ENCODE data around the gene SYT12.

Gene SYT12

DNA sequence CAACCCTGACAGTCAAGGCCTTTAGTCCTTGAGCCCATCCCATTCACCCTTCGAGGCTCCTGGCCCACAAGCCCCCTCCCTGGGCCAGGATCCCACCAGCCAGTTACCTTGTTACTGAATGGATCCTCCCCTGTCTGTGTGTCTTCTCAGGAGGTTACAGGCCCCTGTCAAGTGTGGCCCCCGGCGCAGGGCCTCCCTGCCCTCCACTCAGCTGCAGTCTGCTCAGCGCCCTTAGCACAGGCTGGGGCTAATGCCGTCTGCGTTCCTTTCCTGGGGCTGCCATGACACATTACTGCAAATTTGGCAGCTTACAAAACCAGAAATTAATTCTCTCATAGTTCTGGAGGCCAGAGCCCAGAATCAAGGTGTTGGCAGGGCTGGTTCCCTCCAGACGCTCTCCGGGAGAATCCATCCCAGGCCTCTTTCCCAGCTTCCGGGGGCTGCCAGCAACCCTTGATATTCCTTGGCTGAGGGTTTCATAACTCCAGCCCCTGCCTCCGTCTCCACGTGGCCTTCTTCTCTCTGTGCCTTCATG, 9.4 kb upstream of the SYT12 start:
- H3K27ac ChIP-seq (ENCODE audit: low read length), result no peak overlapping the region
- H4K20me1 ChIP-seq (ENCODE audit: insufficient read depth, low read length), result no peaks in the 10 kb centered on the region
- H3K4me3 ChIP-seq (ENCODE audit: low read depth in 1 of 2, low read length in 2 of 2), result no peak overlapping the region
- H3K9me3 ChIP-seq (ENCODE audit: insufficient read depth, low read length, severe bottlenecking), result no peaks in the 10 kb centered on the region
- ATAC-seq (ENCODE audit: insufficient read depth, low read depth) (no peak), DNase-seq (no peak)
- H2AFZ ChIP-seq (ENCODE audit: low read depth, low read length), result no peak overlapping the region
- H3K27me3 ChIP-seq (ENCODE audit: insufficient read depth, low read length, poor library complexity), result no peaks in the 10 kb centered on the region
- TF ChIP-seq, protein P1, sequence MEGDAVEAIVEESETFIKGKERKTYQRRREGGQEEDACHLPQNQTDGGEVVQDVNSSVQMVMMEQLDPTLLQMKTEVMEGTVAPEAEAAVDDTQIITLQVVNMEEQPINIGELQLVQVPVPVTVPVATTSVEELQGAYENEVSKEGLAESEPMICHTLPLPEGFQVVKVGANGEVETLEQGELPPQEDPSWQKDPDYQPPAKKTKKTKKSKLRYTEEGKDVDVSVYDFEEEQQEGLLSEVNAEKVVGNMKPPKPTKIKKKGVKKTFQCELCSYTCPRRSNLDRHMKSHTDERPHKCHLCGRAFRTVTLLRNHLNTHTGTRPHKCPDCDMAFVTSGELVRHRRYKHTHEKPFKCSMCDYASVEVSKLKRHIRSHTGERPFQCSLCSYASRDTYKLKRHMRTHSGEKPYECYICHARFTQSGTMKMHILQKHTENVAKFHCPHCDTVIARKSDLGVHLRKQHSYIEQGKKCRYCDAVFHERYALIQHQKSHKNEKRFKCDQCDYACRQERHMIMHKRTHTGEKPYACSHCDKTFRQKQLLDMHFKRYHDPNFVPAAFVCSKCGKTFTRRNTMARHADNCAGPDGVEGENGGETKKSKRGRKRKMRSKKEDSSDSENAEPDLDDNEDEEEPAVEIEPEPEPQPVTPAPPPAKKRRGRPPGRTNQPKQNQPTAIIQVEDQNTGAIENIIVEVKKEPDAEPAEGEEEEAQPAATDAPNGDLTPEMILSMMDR (IDR thresholded peaks at IDR 0.05; ENCODE audit: borderline replicate concordance, extremely low read depth, low read length, poor library complexity, severe bottlenecking), result no peak
- no peak for TF ChIP-seq EZH2 (IDR thresholded peaks at IDR 0.05; ENCODE audit: borderline replicate concordance, low read depth, low read length, severe bottlenecking)
- H3K4me1 ChIP-seq (ENCODE audit: insufficient read depth, low read length), result no peaks in the 10 kb centered on the region
- no peak overlapping the region for H3K9ac ChIP-seq (ENCODE audit: low read depth, low read length)
- H3K4me2 ChIP-seq (ENCODE audit: insufficient read depth, low read length), result no peak overlapping the region
- no peaks in the 10 kb centered on the region for H3K36me3 ChIP-seq (ENCODE audit: insufficient read depth, low read length)
- H3K79me2 ChIP-seq (ENCODE audit: insufficient read depth, low read length), result no peaks in the 10 kb centered on the region

DNA sequence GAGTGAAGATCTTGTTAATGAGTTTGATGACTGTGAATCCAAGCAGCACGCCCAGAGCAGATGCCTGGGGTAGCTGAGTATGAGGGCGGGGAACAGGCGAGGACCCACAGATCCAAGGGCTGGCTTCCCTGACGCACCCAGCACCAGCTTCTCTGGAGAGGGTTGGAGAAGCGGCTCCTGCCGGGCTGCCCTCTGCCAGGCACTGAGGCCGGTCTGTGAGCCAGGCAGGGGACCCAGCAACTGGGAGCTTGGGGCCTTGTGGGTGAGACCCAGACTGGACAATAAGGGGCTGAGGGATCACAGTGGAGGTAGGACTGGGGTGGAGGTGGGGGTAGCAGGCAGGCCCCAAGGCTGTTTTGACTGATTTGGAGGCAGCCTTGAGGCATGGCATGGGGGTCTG, 8.6 kb upstream of the SYT12 start:
- Histone ChIP-seq H3K36me3 (ENCODE audit: insufficient read depth, low read length) (no peaks in the 10 kb centered on the region), H3K27ac (ENCODE audit: low read length) (no peak overlapping the region), H3K9ac (ENCODE audit: low read depth, low read length) (no peak overlapping the region), H3K9me3 (ENCODE audit: insufficient read depth, low read length, severe bottlenecking) (no peaks in the 10 kb centered on the region), H2AFZ (ENCODE audit: low read depth, low read length) (no peak overlapping the region), H3K27me3 (ENCODE audit: insufficient read depth, low read length, poor library complexity) (no peaks in the 10 kb centered on the region), H3K4me1 (ENCODE audit: insufficient read depth, low read length) (no peaks in the 10 kb centered on the region), H3K4me3 (ENCODE audit: low read depth in 1 of 2, low read length in 2 of 2) (no peak overlapping the region), H3K4me2 (ENCODE audit: insufficient read depth, low read length) (no peak overlapping the region), H4K20me1 (ENCODE audit: insufficient read depth, low read length) (no peaks in the 10 kb centered on the region), H3K79me2 (ENCODE audit: insufficient read depth, low read length) (no peaks in the 10 kb centered on the region)
- ATAC-seq (ENCODE audit: insufficient read depth, low read depth) (no peak), DNase-seq (no peak)
- TF ChIP-seq EZH2 (IDR thresholded peaks at IDR 0.05; ENCODE audit: borderline replicate concordance, low read depth, low read length, severe bottlenecking), result no peak
- TF ChIP-seq, protein P1 (IDR thresholded peaks at IDR 0.05; ENCODE audit: borderline replicate concordance, extremely low read depth, low read length, poor library complexity, severe bottlenecking), result no peak

DNA sequence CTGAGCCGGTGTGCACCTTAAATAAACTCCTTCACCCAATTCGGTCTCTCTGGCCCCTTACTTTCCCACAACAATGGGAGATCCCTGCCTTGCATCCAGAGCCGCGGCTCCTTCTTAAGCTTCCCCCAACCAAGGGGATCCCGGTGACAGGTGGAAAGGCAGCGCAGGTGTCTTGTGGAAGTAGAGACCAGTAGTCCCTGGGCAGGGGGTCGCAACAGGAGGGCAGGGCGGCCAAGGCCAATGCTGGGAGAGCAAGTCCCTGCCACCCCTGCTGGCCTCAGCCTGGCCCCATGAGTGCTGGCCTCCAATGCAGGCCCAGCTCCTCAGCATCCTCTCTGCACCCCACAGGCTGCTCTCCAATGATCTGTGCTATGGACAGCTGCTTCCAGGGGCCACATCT, 7.9 kb upstream of the SYT12 start:
- Histone ChIP-seq H2AFZ (ENCODE audit: low read depth, low read length) (no peak overlapping the region), H3K4me1 (ENCODE audit: insufficient read depth, low read length) (no peaks in the 10 kb centered on the region), H3K79me2 (ENCODE audit: insufficient read depth, low read length) (no peaks in the 10 kb centered on the region), H3K9me3 (ENCODE audit: insufficient read depth, low read length, severe bottlenecking) (no peaks in the 10 kb centered on the region), H3K9ac (ENCODE audit: low read depth, low read length) (no peak overlapping the region), H3K27ac (ENCODE audit: low read length) (no peak overlapping the region), H3K4me2 (ENCODE audit: insufficient read depth, low read length) (no peak overlapping the region), H3K27me3 (ENCODE audit: insufficient read depth, low read length, poor library complexity) (no peaks in the 10 kb centered on the region), H3K36me3 (ENCODE audit: insufficient read depth, low read length) (no peaks in the 10 kb centered on the region), H4K20me1 (ENCODE audit: insufficient read depth, low read length) (no peaks in the 10 kb centered on the region; the same call in 1 of the 2 replicates), H3K4me3 (ENCODE audit: low read depth in 1 of 2, low read length in 2 of 2) (no peak overlapping the region)
- ATAC-seq (ENCODE audit: insufficient read depth, low read depth), result no peak
- no peak for DNase-seq
- TF ChIP-seq, protein P1 (IDR thresholded peaks at IDR 0.05; ENCODE audit: borderline replicate concordance, extremely low read depth, low read length, poor library complexity, severe bottlenecking), result no peak
- no peak for TF ChIP-seq EZH2 (IDR thresholded peaks at IDR 0.05; ENCODE audit: borderline replicate concordance, low read depth, low read length, severe bottlenecking)

DNA sequence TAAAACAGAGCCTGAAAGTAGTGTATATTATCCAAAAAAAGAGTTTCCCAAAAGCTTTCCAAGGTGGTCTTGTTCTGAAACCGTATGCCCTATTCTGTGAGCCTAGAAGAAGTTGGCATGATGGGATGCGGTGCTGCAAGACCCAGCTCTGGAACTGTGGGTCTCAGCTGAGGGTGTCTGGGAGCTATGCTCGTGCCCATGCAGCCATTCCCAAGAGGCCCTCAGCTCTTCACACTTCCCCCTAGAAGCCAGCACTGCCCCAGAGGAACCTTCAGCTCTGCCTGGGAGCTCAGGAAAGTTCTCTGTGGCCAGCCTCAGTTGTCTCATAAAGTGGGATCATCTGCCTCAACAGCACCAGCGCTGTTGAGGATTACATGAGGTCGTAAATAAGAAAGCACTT, 6.4 kb upstream of the SYT12 start:
- Histone ChIP-seq H3K79me2 (ENCODE audit: insufficient read depth, low read length) (no peaks in the 10 kb centered on the region), H3K9ac (ENCODE audit: low read depth, low read length) (no peak overlapping the region), H4K20me1 (ENCODE audit: insufficient read depth, low read length) (peaks cover 4% of the 10 kb centered on the region; the same call in 1 of the 2 replicates), H3K27ac (ENCODE audit: low read length) (no peak overlapping the region), H3K4me1 (ENCODE audit: insufficient read depth, low read length) (no peaks in the 10 kb centered on the region), H3K4me3 (ENCODE audit: low read depth in 1 of 2, low read length in 2 of 2) (no peak overlapping the region), H3K27me3 (ENCODE audit: insufficient read depth, low read length, poor library complexity) (no peaks in the 10 kb centered on the region), H3K36me3 (ENCODE audit: insufficient read depth, low read length) (no peaks in the 10 kb centered on the region), H2AFZ (ENCODE audit: low read depth, low read length) (no peak overlapping the region), H3K9me3 (ENCODE audit: insufficient read depth, low read length, severe bottlenecking) (no peaks in the 10 kb centered on the region), H3K4me2 (ENCODE audit: insufficient read depth, low read length) (no peak overlapping the region)
- DNase-seq, result no peak
- no peak for TF ChIP-seq EZH2 (IDR thresholded peaks at IDR 0.05; ENCODE audit: borderline replicate concordance, low read depth, low read length, severe bottlenecking)
- TF ChIP-seq, protein P1 (IDR thresholded peaks at IDR 0.05; ENCODE audit: borderline replicate concordance, extremely low read depth, low read length, poor library complexity, severe bottlenecking), result no peak
- ATAC-seq (ENCODE audit: insufficient read depth, low read depth), result no peak
